Uterus (tissue), 4 donors: ENCODE measurements around the gene DOCK4. TPM values are rescaled to one million over a fixed set of nuclear protein-coding genes. Genes with fewer than 3 reads are reported as not detected.

ENCODE experiments used
- DNase-seq, 2 donors: peaks; one replicate each; pipeline ENCODE4 v3.0.0-alpha.2; 2019 to 2020
- H3K27ac ChIP-seq, 2 donors: fragments of 200-600 bp; sonication (generic); 1 replicate in 1 of 2; 2 replicates in 1 of 2; pipeline ENCODE4 v1.5.1; 2016 to 2018
- H3K27me3 ChIP-seq, 2 donors: fragments of 200-600 bp; sonication (generic); one replicate each; pipeline ENCODE4 v1.5.1; 2018 to 2019; ENCODE audit warnings: control low read depth in 1 of 2
- H3K36me3 ChIP-seq, 2 donors: fragments of 200-600 bp; sonication (generic); one replicate each; pipeline ENCODE4 v1.5.1; 2019; ENCODE audit warnings: control low read depth in 1 of 2
- H3K4me1 ChIP-seq, 2 donors: fragments of 200-600 bp; sonication (generic); one replicate each; pipeline ENCODE4 v1.5.1; 2018 to 2019; ENCODE audit warnings: control low read depth in 1 of 2
- H3K4me3 ChIP-seq, 2 donors: fragments of 200-600 bp; sonication (generic); 1 replicate in 1 of 2; 2 replicates in 1 of 2; pipeline ENCODE4 v1.5.1; 2018 to 2019; ENCODE audit warnings: mild to moderate bottlenecking in 1 of 2
- H3K9me3 ChIP-seq, 2 donors: fragments of 200-600 bp; sonication (generic); one replicate each; pipeline ENCODE4 v1.5.1; 2019; ENCODE audit warnings: control low read depth in 1 of 2
- CTCF ChIP-seq, 4 experiments: fragments of 200-600 bp in 2 of 4; fragments of 450-650 bp in 2 of 4; sonication (generic) in 2 of 4; IDR thresholded peaks; one replicate each; pipeline ENCODE4 v1.5.1; 2016 to 2019; ENCODE audit warnings: antibody characterized with exemption in 4 of 4, mild to moderate bottlenecking in 2 of 4, moderate library complexity in 1 of 4
- POLR2A ChIP-seq, 2 donors: fragments of 450-650 bp; IDR thresholded peaks; one replicate each; pipeline ENCODE4 v1.6.1; 2016; ENCODE audit warnings: antibody characterized with exemption in 2 of 2, mild to moderate bottlenecking in 1 of 2, moderate library complexity in 1 of 2
- intact Hi-C: fragments of 100-400 bp; cut with DNase I; formaldehyde crosslinking; loops from one replicate; pipeline ENCODE4 v1.15.1; 2023; ENCODE audit warnings: low total_unique reads
- total RNA-seq, 4 donors: library from RNA; depleted of rRNA in 3 of 4; stranded (reverse); fragments of >200 nt in 3 of 4; gene quantifications; one replicate each; pipeline versions ENCODE4 v1.1.0 to v1.2.4, GENCODE V29; 2014 to 2023
- donor health status: DM: yes; HTN: yes; CAD: no.

DOCK4 gene
- total RNA-seq, 4 donors from 2014 or later, result 48.8 to 217 (median 72.3) TPM

GRCh38 chr7:112113913-112114575, 92.2 kb downstream of the DOCK4 start:
- H3K9me3 ChIP-seq, result no peaks in the 10 kb centered on the region
- DNase-seq, result no peak
- H3K4me1 ChIP-seq, result no peaks in the 10 kb centered on the region
- H3K27ac ChIP-seq, result no peak overlapping the region
- no peaks in the 10 kb centered on the region for H3K36me3 ChIP-seq
- no peaks in the 10 kb centered on the region for H3K27me3 ChIP-seq
- no peak overlapping the region for H3K4me3 ChIP-seq
- intact Hi-C loops, result no loop called here
- TF ChIP-seq CTCF (IDR thresholded peaks at IDR 0.05) (no peak), POLR2A (IDR thresholded peaks at IDR 0.05) (no peak)

GRCh38 chr7:112112822-112113255, 93.4 kb downstream of the DOCK4 start:
- peak in 1 of 2 donors; percentile 27 for DNase-seq
- H3K4me1 ChIP-seq, result no peaks in the 10 kb centered on the region
- no peak overlapping the region for H3K4me3 ChIP-seq
- no peaks in the 10 kb centered on the region for H3K9me3 ChIP-seq
- no peaks in the 10 kb centered on the region for H3K27me3 ChIP-seq
- peak overlapping the region; percentile 45 to 58 for H3K27ac ChIP-seq
- intact Hi-C loops, result no loop called here
- no peaks in the 10 kb centered on the region for H3K36me3 ChIP-seq
- no peak for TF ChIP-seq POLR2A (IDR thresholded peaks at IDR 0.05)
- no peak for TF ChIP-seq CTCF (IDR thresholded peaks at IDR 0.05)

- TF ChIP-seq POLR2A (IDR thresholded peaks at IDR 0.05) (no peak), CTCF (IDR thresholded peaks at IDR 0.05) (no peak)
- intact Hi-C loops, result no loop called here
- Histone ChIP-seq H3K4me1 (no peaks in the 10 kb centered on the region), H3K9me3 (no peaks in the 10 kb centered on the region), H3K36me3 (no peaks in the 10 kb centered on the region), H3K4me3 (no peak overlapping the region), H3K27ac (no peak overlapping the region), H3K27me3 (no peaks in the 10 kb centered on the region)
- DNase-seq, result no peak
Measured at GRCh38 chr7:112110651-112111050, 95.5 kb downstream of the DOCK4 start.

GRCh38 chr7:112110175-112110574, 96.0 kb downstream of the DOCK4 start:
- no peak overlapping the region for H3K27ac ChIP-seq
- H3K27me3 ChIP-seq, result no peaks in the 10 kb centered on the region
- no peaks in the 10 kb centered on the region for H3K4me1 ChIP-seq
- no peaks in the 10 kb centered on the region for H3K36me3 ChIP-seq
- no peak overlapping the region for H3K4me3 ChIP-seq
- no peak for TF ChIP-seq POLR2A (IDR thresholded peaks at IDR 0.05)
- no peak for TF ChIP-seq CTCF (IDR thresholded peaks at IDR 0.05)
- no peak for DNase-seq
- intact Hi-C loops, result no loop called here
- no peaks in the 10 kb centered on the region for H3K9me3 ChIP-seq

GRCh38 chr7:112108981-112109380, 97.2 kb downstream of the DOCK4 start:
- H3K27ac ChIP-seq, result no peak overlapping the region
- no peaks in the 10 kb centered on the region for H3K36me3 ChIP-seq
- H3K4me3 ChIP-seq, result no peak overlapping the region
- H3K4me1 ChIP-seq, result no peaks in the 10 kb centered on the region
- no peaks in the 10 kb centered on the region for H3K27me3 ChIP-seq
- TF ChIP-seq POLR2A (IDR thresholded peaks at IDR 0.05) (no peak), CTCF (IDR thresholded peaks at IDR 0.05) (no peak)
- DNase-seq, result no peak
- intact Hi-C loops, result no loop called here
- no peaks in the 10 kb centered on the region for H3K9me3 ChIP-seq
